ENCODE results near the gene ZNF43.

The ZNF43 gene

GRCh38 chr19:21833733-21834132 is 2.2 kb downstream of the ZNF43 start:
- TF ChIP-seq TOX (CRISPR knock-in tag; IDR thresholded peaks at IDR 0.05; ENCODE audit: borderline replicate concordance) (no peak), ZNF8 (CRISPR knock-in tag; IDR thresholded peaks at IDR 0.05) (no peak), CSRNP3 (CRISPR knock-in tag; IDR thresholded peaks at IDR 0.05) (no peak), POU6F1 (CRISPR knock-in tag; IDR thresholded peaks at IDR 0.05; ENCODE audit: borderline replicate concordance, low read depth) (no peak), OSR1 (CRISPR knock-in tag; IDR thresholded peaks at IDR 0.05) (no peak), ZNF565 (CRISPR knock-in tag; conservative IDR thresholded peaks at IDR 0.05; ENCODE audit: low read depth) (no peak), ZNF70 (CRISPR knock-in tag; IDR thresholded peaks at IDR 0.05) (no peak), BACH2 (CRISPR knock-in tag; IDR thresholded peaks at IDR 0.05; ENCODE audit: borderline replicate concordance) (no peak), ZFP30 (CRISPR knock-in tag; IDR thresholded peaks at IDR 0.05) (no peak), PATZ1 (CRISPR knock-in tag; IDR thresholded peaks at IDR 0.05; ENCODE audit: borderline replicate concordance) (no peak), ZC3H10 (CRISPR knock-in tag; IDR thresholded peaks at IDR 0.05) (no peak), ESRRG (CRISPR knock-in tag; IDR thresholded peaks at IDR 0.05) (no peak), ISL1 (CRISPR knock-in tag; IDR thresholded peaks at IDR 0.05) (no peak)
- no peak for ATAC-seq

GRCh38 chr19:21824679-21825078 is 11.3 kb downstream of the ZNF43 start:
- ATAC-seq = no peak
- TF ChIP-seq TCF4 (CRISPR knock-in tag; IDR thresholded peaks at IDR 0.05; ENCODE audit: borderline replicate concordance) (no peak), ISL1 (CRISPR knock-in tag; IDR thresholded peaks at IDR 0.05) (no peak), PPARA (CRISPR knock-in tag; IDR thresholded peaks at IDR 0.05; ENCODE audit: borderline replicate concordance) (no peak), SNAI2 (CRISPR knock-in tag; IDR thresholded peaks at IDR 0.05) (no peak), RARB (CRISPR knock-in tag; IDR thresholded peaks at IDR 0.05) (no peak), ZNF8 (CRISPR knock-in tag; IDR thresholded peaks at IDR 0.05) (no peak), GLIS3 (CRISPR knock-in tag; IDR thresholded peaks at IDR 0.05) (no peak), BACH2 (CRISPR knock-in tag; IDR thresholded peaks at IDR 0.05; ENCODE audit: borderline replicate concordance) (no peak)

GRCh38 chr19:21823224-21823623 is 12.8 kb downstream of the ZNF43 start:
- TF ChIP-seq OSR1 (CRISPR knock-in tag; IDR thresholded peaks at IDR 0.05) = no peak
- no peak for TF ChIP-seq CSRNP3 (CRISPR knock-in tag; IDR thresholded peaks at IDR 0.05)
- TF ChIP-seq ZNF70 (CRISPR knock-in tag; IDR thresholded peaks at IDR 0.05) = no peak
- TF ChIP-seq GLIS3 (CRISPR knock-in tag; IDR thresholded peaks at IDR 0.05) = no peak
- no peak for TF ChIP-seq SNAI2 (CRISPR knock-in tag; IDR thresholded peaks at IDR 0.05)
- TF ChIP-seq RARB (CRISPR knock-in tag; IDR thresholded peaks at IDR 0.05) = no peak
- TF ChIP-seq TCF4 (CRISPR knock-in tag; IDR thresholded peaks at IDR 0.05; ENCODE audit: borderline replicate concordance) = no peak
- TF ChIP-seq TOX (CRISPR knock-in tag; IDR thresholded peaks at IDR 0.05; ENCODE audit: borderline replicate concordance) = no peak
- TF ChIP-seq BACH2 (CRISPR knock-in tag; IDR thresholded peaks at IDR 0.05; ENCODE audit: borderline replicate concordance) = no peak
- no peak for TF ChIP-seq ZFP3 (CRISPR knock-in tag; IDR thresholded peaks at IDR 0.05)
- TF ChIP-seq ISL1 (CRISPR knock-in tag; IDR thresholded peaks at IDR 0.05) = no peak
- no peak for TF ChIP-seq ZC3H10 (CRISPR knock-in tag; IDR thresholded peaks at IDR 0.05)
- no peak for TF ChIP-seq TSHZ2 (CRISPR knock-in tag; IDR thresholded peaks at IDR 0.05)
- no peak for ATAC-seq

Data from SK-N-SH treated with all-trans-retinoic acid at 6 μM for 48 hours (cell line).